Measurements from ENCODE around the gene EPN1. TPM values are rescaled to one million over a fixed set of nuclear protein-coding genes. Genes with fewer than 3 reads are reported as not detected.

The EPN1 gene
- polyA plus RNA-seq, 6 donors from 2014 or later: 1.0 to 28.9 (median 13.8) TPM

GRCh38 chr19:55658846-55659459 lies 16.1 kb upstream of the EPN1 start:
- no peak for DNase-seq
- Mint-ChIP-seq H3K27ac (peak overlapping the region in 2 of 6 donors; percentile 14 to 84), H3K9me3 (no peaks in the 10 kb centered on the region), H3K4me3 (peak overlapping the region in 4 of 8 donors; percentile 63 to 74 (median 68)), H3K4me1 (peaks cover 52 to 62% (median 57%) of the 10 kb centered on the region in 3 donors), H3K36me3 (peaks cover 7 to 33% of the 10 kb centered on the region in 2 donors), H3K27me3 (no peaks in the 10 kb centered on the region)
- ATAC-seq (ENCODE audit: low read depth in 2 of 2): no peak

GRCh38 chr19:55659822-55660221 lies 15.2 kb upstream of the EPN1 start:
- ATAC-seq (ENCODE audit: low read depth in 2 of 2): no peak
- H3K4me3 Mint-ChIP-seq: peak overlapping the region in 7 of 8 donors; percentile 19 to 80 (median 67)
- H3K4me1 Mint-ChIP-seq: peaks cover 57 to 62% (median 57%) of the 10 kb centered on the region in 3 donors
- no peaks in the 10 kb centered on the region for H3K27me3 Mint-ChIP-seq
- no peak for DNase-seq
- H3K36me3 Mint-ChIP-seq: peaks cover 7 to 38% of the 10 kb centered on the region in 2 donors
- H3K9me3 Mint-ChIP-seq: no peaks in the 10 kb centered on the region
- H3K27ac Mint-ChIP-seq: peak overlapping the region in 2 of 6 donors; percentile 74 to 84

- Mint-ChIP-seq H3K4me1 (peaks cover 56 to 62% (median 57%) of the 10 kb centered on the region in 3 donors), H3K4me3 (no peak overlapping the region), H3K36me3 (peaks cover 7 to 38% of the 10 kb centered on the region in 2 donors), H3K27ac (peak overlapping the region in 2 of 6 donors; percentile 41 to 84), H3K9me3 (no peaks in the 10 kb centered on the region), H3K27me3 (no peaks in the 10 kb centered on the region)
- ATAC-seq (ENCODE audit: low read depth in 2 of 2) (no peak), DNase-seq (no peak)
Observed at GRCh38 chr19:55660404-55660803, 14.6 kb upstream of the EPN1 start.

- H3K4me1 Mint-ChIP-seq: peaks cover 51 to 61% (median 51%) of the 10 kb centered on the region in 3 donors
- ATAC-seq (ENCODE audit: low read depth in 2 of 2) (no peak), DNase-seq (no peak)
- no peaks in the 10 kb centered on the region for H3K27me3 Mint-ChIP-seq
- peaks cover 7 to 38% of the 10 kb centered on the region in 2 donors for H3K36me3 Mint-ChIP-seq
- H3K9me3 Mint-ChIP-seq: no peaks in the 10 kb centered on the region
- no peak overlapping the region for H3K4me3 Mint-ChIP-seq
- peak overlapping the region in 3 of 6 donors; percentile 7 to 84 (median 53) for H3K27ac Mint-ChIP-seq
Observed at GRCh38 chr19:55660991-55661390, 14.0 kb upstream of the EPN1 start.

GRCh38 chr19:55661826-55662225 lies 13.2 kb upstream of the EPN1 start:
- peaks cover 7 to 38% of the 10 kb centered on the region in 2 donors for H3K36me3 Mint-ChIP-seq
- no peaks in the 10 kb centered on the region for H3K27me3 Mint-ChIP-seq
- peak overlapping the region in 1 of 6 donors; percentile 84 for H3K27ac Mint-ChIP-seq
- peak overlapping the region in 2 of 8 donors; percentile 62 to 70 for H3K4me3 Mint-ChIP-seq
- DNase-seq: no peak
- ATAC-seq (ENCODE audit: low read depth in 2 of 2): no peak
- H3K9me3 Mint-ChIP-seq: no peaks in the 10 kb centered on the region
- H3K4me1 Mint-ChIP-seq: peaks cover 42 to 59% (median 47%) of the 10 kb centered on the region in 3 donors

- H3K4me1 Mint-ChIP-seq: peaks cover 30 to 53% (median 38%) of the 10 kb centered on the region in 3 donors
- H3K27ac Mint-ChIP-seq: no peak overlapping the region
- no peaks in the 10 kb centered on the region for H3K9me3 Mint-ChIP-seq
- ATAC-seq (ENCODE audit: low read depth in 2 of 2) (no peak), DNase-seq (no peak)
- no peak overlapping the region for H3K4me3 Mint-ChIP-seq
- H3K27me3 Mint-ChIP-seq: no peaks in the 10 kb centered on the region
- H3K36me3 Mint-ChIP-seq: peaks cover 7 to 38% of the 10 kb centered on the region in 2 donors
Observed at GRCh38 chr19:55663846-55664536, 11.0 kb upstream of the EPN1 start.

GRCh38 chr19:55666343-55667005 lies 8.6 kb upstream of the EPN1 start:
- Mint-ChIP-seq H3K27ac (peak overlapping the region in 2 of 6 donors; percentile 32 to 49), H3K4me3 (no peak overlapping the region), H3K4me1 (peaks cover 30 to 54% (median 35%) of the 10 kb centered on the region in 3 donors), H3K27me3 (no peaks in the 10 kb centered on the region), H3K36me3 (peaks cover 7 to 29% of the 10 kb centered on the region in 2 donors), H3K9me3 (no peaks in the 10 kb centered on the region)
- ATAC-seq (ENCODE audit: low read depth in 2 of 2): no peak
- DNase-seq: no peak

- DNase-seq: no peak
- H3K4me1 Mint-ChIP-seq: peaks cover 30 to 53% (median 32%) of the 10 kb centered on the region in 3 donors
- H3K9me3 Mint-ChIP-seq: no peaks in the 10 kb centered on the region
- ATAC-seq (ENCODE audit: low read depth in 2 of 2): no peak
- peak overlapping the region in 1 of 6 donors; percentile 32 for H3K27ac Mint-ChIP-seq
- H3K36me3 Mint-ChIP-seq: peaks cover 7 to 24% of the 10 kb centered on the region in 2 donors
- H3K27me3 Mint-ChIP-seq: no peaks in the 10 kb centered on the region
- peak overlapping the region in 1 of 8 donors; percentile 24 for H3K4me3 Mint-ChIP-seq
Observed at GRCh38 chr19:55667006-55667381, 8.0 kb upstream of the EPN1 start.

GRCh38 chr19:55667511-55667910 lies 7.5 kb upstream of the EPN1 start:
- peaks cover 28 to 53% (median 31%) of the 10 kb centered on the region in 3 donors for H3K4me1 Mint-ChIP-seq
- DNase-seq (no peak), ATAC-seq (ENCODE audit: low read depth in 2 of 2) (no peak)
- peak overlapping the region in 2 of 6 donors; percentile 41 to 49 for H3K27ac Mint-ChIP-seq
- no peaks in the 10 kb centered on the region for H3K9me3 Mint-ChIP-seq
- no peaks in the 10 kb centered on the region for H3K27me3 Mint-ChIP-seq
- peaks cover 7 to 18% of the 10 kb centered on the region in 2 donors for H3K36me3 Mint-ChIP-seq
- H3K4me3 Mint-ChIP-seq: peak overlapping the region in 1 of 8 donors; percentile 24

GRCh38 chr19:55667958-55668357 lies 7.1 kb upstream of the EPN1 start:
- peaks cover 3 to 14% of the 10 kb centered on the region in 2 donors for H3K36me3 Mint-ChIP-seq
- no peak overlapping the region for H3K4me3 Mint-ChIP-seq
- H3K27me3 Mint-ChIP-seq: no peaks in the 10 kb centered on the region
- no peaks in the 10 kb centered on the region for H3K9me3 Mint-ChIP-seq
- peak overlapping the region in 1 of 6 donors; percentile 41 for H3K27ac Mint-ChIP-seq
- DNase-seq: no peak
- H3K4me1 Mint-ChIP-seq: peaks cover 23 to 49% (median 29%) of the 10 kb centered on the region in 3 donors
- no peak for ATAC-seq (ENCODE audit: low read depth in 2 of 2)

GRCh38 chr19:55668603-55669348 lies 6.2 kb upstream of the EPN1 start:
- peaks cover 0 to 6% of the 10 kb centered on the region in 2 donors for H3K36me3 Mint-ChIP-seq
- no peak for ATAC-seq (ENCODE audit: low read depth in 2 of 2)
- H3K4me1 Mint-ChIP-seq: peaks cover 18 to 47% (median 34%) of the 10 kb centered on the region in 3 donors
- no peaks in the 10 kb centered on the region for H3K9me3 Mint-ChIP-seq
- no peaks in the 10 kb centered on the region for H3K27me3 Mint-ChIP-seq
- no peak for DNase-seq
- H3K4me3 Mint-ChIP-seq: no peak overlapping the region
- H3K27ac Mint-ChIP-seq: peak overlapping the region in 1 of 6 donors; percentile 36

GRCh38 chr19:55669418-55670279 lies 5.4 kb upstream of the EPN1 start:
- H3K4me1 Mint-ChIP-seq: peaks cover 23 to 51% (median 33%) of the 10 kb centered on the region in 3 donors
- ATAC-seq (ENCODE audit: low read depth in 2 of 2): no peak
- H3K4me3 Mint-ChIP-seq: peak overlapping the region in 1 of 8 donors; percentile 30
- peak overlapping the region in 1 of 6 donors; percentile 36 for H3K27ac Mint-ChIP-seq
- no peaks in the 10 kb centered on the region for H3K27me3 Mint-ChIP-seq
- H3K36me3 Mint-ChIP-seq: no peaks in the 10 kb centered on the region
- no peaks in the 10 kb centered on the region for H3K9me3 Mint-ChIP-seq
- DNase-seq: no peak

Measured in naive B cell (primary cell).